Activated CD4-positive, alpha-beta T cell treated with anti-CD3 and anti-CD28 coated beads, Interleukin-2, amount 50 U/mL, for 48 hours (primary cell): ENCODE measurements around the gene CHST8.
"Not testable (repeated sequence)": the region's sequence is repeated elsewhere in the genome, so short reads cannot be mapped to it uniquely, and the experiment has no call there.

Experiments
- DNase-seq, 2 experiments: peaks; one replicate each; pipeline ENCODE4 v3.0.0-alpha.2; 2020

CHST8 gene

DNA sequence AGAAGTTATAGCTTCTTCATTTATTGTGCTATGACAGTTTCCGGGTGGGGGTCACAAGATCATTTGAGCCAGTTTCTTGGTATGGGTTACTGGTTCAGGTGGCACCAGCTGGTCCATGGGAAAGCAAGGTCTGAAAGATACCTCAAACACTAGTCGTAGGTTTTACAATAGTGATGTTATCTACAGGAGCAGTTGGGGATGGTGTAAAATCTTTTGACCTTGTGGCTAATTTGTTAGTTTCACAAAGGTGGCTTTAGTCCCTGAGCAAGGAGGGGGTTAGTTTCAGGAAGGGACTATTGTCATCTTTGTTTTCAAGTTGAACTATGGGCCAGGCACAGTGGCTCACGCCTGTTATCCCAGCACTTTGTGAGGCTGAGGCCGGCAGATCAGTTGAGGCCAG, 24.6 kb downstream of the CHST8 start:
- no peak for DNase-seq

DNA sequence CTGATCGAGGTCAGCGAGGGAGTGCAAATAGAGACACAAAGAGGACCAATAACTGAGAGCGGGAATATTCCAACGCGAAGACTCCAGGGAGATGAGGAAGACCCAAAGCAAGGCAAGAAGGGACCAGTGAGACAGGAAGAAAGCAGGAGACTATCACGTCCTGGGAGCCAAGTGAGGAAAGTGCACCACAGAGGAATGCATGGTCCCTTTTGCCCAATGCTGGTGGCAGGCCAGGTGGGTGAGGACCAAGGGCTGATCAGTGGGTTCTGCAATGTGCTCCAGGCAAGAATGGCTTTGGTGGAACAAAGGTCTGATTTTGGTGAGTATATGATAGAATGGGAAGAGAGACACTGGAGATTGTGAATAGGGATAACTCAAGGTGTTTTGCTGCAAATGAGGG, 25.4 kb downstream of the CHST8 start:
- DNase-seq, result no peak

- no peak for DNase-seq
These were observed 28.0 kb downstream of the CHST8 start for GRCh38 chr19:33649627-33650305.

DNA sequence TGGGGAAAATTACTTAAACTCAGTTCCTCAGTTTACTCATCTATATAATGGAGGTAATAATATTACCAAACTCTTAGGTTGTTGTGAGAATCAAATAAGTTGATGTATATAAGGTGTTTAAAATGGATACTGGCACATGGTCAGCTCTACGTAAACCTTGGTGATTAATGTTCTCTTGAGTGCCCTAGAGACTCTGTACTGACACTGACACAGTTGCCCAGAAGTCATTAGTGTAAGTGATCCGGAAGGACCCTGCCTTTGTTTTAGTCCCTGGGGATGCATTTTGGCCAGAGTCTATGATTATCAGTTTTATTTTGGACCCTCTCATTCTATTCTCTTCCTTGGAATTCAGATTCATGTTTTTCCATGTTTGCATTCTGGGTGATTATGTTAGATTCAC, 31.9 kb downstream of the CHST8 start:
- no peak for DNase-seq

DNA sequence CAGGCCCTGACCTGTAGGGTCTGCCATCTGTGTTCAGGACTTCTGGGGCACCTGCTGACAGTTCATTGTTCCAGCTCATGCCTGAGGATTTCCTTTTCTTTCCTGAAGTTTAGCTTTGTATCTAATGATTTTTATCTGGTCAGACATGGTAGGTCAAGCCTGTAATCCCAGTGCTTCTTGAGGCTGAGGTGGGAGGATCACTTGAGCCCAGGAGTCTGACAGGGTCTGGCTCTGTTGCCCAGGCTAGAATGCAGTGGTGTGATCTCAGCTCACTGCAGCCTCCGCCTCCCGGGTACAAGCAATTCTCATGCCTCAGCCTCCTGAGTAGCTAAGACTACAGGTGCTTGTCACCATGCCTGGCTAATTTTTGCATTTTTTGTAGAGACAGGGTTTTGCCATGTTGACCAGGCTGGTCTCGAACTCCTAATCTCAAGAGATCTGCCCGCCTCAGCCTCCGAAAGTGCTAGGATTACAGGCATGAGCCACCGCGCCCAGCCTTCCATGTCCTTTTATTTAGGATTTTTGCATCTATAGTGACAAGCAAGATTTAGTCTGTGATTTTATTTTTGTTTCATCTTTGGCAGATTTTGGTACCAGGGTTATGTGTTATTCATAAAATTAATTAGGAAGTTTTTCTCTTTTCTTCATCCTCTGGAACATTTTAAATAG, 33.2 kb downstream of the CHST8 start:
- no peak for DNase-seq

- no peak for DNase-seq
These were observed 38.1 kb downstream of the CHST8 start for GRCh38 chr19:33659835-33660234.

DNA sequence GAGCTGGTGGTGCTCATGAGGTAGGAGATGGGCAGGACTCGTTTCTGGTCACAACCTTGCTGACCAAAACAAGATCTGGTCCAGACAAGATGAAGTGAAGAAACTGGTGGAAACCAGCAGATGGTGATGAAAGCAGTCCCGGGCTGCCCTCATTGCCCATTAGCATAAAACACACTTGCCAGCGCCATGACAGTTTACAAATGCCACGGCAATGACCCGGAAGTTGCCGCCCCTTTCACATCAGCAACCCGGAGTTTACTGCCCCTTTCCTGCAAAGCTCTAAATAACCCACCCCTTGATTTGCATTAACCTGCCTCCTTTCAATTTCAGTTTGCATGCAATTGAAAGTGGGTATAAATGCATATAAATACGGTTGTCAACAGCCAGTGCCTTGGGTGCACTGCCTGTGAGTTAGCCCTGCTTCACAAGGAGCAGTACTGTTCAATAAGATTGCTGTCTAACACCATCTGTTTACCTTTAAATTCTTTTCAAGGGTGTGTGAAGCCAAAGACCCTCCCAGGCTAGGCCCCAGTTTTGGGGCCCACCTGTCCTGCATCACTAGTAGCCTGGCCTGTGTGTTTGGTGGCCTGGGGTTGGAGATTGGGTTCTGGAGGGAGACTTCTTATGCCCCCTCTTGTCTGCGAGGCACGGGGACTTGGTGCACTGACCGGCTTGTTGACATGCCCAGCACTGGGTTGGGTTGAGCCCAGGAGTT, 38.8 kb downstream of the CHST8 start:
- DNase-seq, result no peak

DNA sequence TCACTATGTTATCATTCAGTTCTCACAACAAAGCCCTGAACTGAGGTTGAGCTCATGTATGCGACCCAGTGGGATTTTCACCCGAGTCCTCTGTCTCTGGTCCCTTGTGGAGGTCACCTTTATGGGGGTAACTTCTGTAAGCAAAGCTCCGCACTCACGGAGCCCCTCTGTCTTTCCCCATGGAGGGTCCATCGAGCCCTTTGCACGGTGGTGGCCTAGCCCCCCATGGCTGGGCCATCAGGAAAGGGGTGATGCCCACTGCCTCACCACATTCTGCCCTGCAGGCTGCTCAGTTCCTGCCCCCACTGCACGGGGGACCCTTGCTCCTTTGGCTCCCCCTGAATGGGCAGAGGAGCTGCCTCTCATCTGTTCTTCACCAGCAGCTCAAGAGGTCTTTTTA, 39.6 kb downstream of the CHST8 start:
- no peak for DNase-seq

- no peak for DNase-seq
These were observed 40.8 kb downstream of the CHST8 start for GRCh38 chr19:33662391-33663092.

GRCh38 chr19:33663316-33663715, 41.6 kb downstream of the CHST8 start:
- DNase-seq, result not testable (repeated sequence)

DNA sequence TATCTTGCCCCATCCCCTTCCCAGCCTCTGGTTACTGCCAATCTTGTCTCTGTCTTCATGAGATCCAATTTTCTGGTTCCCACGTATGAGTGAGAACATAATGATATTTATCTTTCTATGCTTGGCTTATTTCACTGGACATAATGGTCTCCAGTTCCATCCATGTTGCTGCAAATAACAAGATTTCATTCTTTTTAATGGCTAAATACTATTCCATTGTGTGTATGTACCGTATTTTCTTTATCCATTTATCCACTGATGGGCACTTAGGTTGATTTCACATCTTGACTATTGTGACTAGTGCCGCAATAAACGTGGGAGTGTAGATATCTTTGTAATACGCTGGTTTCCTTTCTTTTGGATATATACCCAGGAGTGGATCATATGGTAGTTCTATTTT, 43.0 kb downstream of the CHST8 start:
- DNase-seq, result no peak

DNA sequence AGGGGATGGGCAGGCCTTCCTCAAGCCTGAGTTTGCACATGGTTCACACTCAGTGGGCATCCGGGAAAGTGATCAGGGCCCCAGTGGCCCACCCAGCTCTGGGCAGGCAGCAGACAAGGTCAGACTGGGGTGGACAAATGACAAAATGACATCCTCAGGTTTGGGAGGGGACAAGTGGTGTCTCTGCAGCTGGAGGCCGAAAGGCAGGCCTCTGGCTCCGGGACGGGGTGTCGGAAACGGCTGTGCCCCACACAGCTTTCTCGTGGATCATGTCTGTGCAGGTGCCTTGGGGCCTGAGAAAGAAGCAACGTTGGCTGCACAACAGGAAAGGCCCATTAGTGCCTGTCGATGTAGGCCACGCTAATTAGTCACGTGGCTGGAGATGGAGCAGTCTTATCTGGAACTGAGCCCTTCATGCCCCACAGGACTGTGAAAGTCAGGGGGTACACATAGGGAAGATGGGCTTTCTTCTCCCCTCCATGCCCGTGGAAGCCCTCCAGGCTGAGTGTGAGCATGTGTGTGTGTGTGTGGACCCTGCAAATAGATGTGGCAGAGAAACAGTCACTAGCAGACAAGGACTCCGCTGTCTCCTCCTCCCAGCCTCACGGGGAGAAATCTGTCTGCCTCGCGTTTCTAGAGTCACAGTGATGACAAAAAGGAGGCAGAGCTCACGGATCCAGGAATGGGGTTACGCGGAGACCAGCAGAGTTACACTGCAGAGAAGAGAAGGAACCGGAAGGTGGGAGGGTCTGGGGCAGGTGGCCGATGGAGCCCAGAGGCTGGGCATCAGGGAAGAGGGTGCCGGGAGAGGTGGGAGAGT, 44.2 kb downstream of the CHST8 start:
- DNase-seq, result no peak

GRCh38 chr19:33667141-33667650, 45.4 kb downstream of the CHST8 start:
- no peak for DNase-seq

GRCh38 chr19:33667881-33668280, 46.1 kb downstream of the CHST8 start:
- no peak for DNase-seq

GRCh38 chr19:33668968-33669367, 47.2 kb downstream of the CHST8 start:
- no peak for DNase-seq

GRCh38 chr19:33669376-33669775, 47.6 kb downstream of the CHST8 start:
- no peak for DNase-seq

- DNase-seq, result no peak
These were observed 48.6 kb downstream of the CHST8 start for GRCh38 chr19:33670398-33670797.

- no peak for DNase-seq
These were observed 49.5 kb downstream of the CHST8 start for GRCh38 chr19:33671211-33671610.

GRCh38 chr19:33673258-33673875, 51.6 kb downstream of the CHST8 start:
- no peak for DNase-seq

DNA sequence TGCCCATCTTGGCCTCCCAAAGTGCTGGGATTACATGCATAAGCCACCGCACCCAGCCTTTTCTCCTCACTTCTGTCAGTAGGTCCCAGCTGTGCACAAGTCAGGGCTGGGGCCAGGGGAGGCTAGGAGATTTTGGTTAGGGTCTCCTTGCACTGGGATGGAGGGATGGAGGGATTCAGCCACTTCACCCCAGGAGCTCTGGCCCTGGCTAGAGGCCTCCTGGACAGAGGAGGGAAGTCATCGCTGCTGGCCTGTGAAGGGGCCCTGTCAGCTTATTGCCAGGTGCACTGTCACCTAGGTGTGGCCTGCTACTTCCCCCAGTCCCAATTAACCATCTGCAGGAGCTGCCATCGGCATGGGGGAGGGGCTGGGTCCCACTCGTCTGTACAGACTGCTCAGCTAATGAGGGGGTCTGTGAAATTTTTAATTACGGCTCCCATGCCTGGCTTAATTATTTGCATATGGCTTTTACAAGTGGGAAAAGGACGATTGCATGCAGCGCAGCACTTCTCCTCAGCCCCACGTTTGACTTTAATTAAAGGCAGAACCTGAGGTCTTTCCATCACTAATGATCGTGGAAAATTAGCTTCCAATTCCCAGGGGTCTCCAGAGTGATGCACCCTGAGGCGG, 52.4 kb downstream of the CHST8 start:
- no peak for DNase-seq

DNA sequence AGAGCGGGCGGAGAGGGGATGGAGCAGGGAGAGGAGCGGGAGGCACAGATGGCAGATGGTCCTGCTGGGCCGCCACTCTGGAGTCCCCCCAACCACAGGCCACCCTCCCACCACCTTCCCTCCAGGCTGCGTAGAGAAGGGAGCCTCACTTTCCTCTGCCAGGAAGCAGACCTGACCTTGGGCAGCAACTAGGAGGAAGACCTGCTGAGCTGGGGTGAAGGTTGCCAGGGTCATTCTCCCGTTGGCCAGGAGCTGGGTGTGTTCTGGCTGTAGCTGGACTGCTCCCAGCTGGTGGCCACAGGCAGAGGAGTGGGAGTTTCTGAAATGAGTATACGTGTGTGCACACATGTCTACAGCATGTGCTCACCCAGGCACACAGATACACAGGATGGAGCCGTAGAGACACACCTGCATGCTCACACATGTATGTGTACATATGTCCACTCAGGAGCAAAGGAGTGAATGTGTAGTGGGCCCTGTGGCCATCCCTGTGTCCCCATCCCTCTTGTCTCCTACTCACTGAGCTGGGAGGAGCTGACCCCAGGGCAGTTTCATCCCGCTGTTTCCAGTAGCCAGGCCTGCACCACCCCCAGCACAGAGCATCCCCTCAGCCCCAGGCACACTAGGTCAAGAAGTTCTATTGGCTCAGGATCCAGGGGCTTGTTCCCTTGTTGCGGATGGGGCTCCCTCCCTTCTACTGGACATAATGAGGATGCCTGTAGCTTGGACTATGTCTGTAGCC, 53.0 kb downstream of the CHST8 start:
- no peak for DNase-seq
